HepG2 (cell line): ENCODE data around the gene CFAP210. TPM values are rescaled to one million over a fixed set of nuclear protein-coding genes. Genes with fewer than 3 reads are reported as not detected.

Experiments
- ESRRA ChIP-seq: sonication (generic); formaldehyde crosslinking; IDR thresholded peaks from 2 replicates; pipeline ENCODE4 v1.5.1; 2020; ENCODE audit warnings: mild to moderate bottlenecking, low read depth, missing genetic modification reagents
- HIVEP1 ChIP-seq: sonication (generic); formaldehyde crosslinking; IDR thresholded peaks from 2 replicates; pipeline ENCODE4 v1.4.0; 2020; ENCODE audit warnings: mild to moderate bottlenecking, missing genetic modification reagents
- HMG20A ChIP-seq: IDR thresholded peaks from 2 replicates; pipeline ENCODE4 v1.6.1; 2016; ENCODE audit warnings: borderline replicate concordance
- HOXA3 ChIP-seq: sonication (generic); formaldehyde crosslinking; IDR thresholded peaks from 2 replicates; pipeline ENCODE4 v1.5.0; 2020; ENCODE audit warnings: missing genetic modification reagents
- KMT2B ChIP-seq: IDR thresholded peaks from 2 replicates; pipeline ENCODE4 v1.6.1; 2016; ENCODE audit warnings: missing genetic modification reagents, missing compliant biosample characterization
- MED13 ChIP-seq: sonication (generic); formaldehyde crosslinking; IDR thresholded peaks from 2 replicates; pipeline ENCODE4 v1.5.0; 2020; ENCODE audit warnings: missing genetic modification reagents
- MLLT10 ChIP-seq: sonication (generic); formaldehyde crosslinking; IDR thresholded peaks from 2 replicates; pipeline ENCODE4 v1.4.0; 2020; ENCODE audit warnings: missing genetic modification reagents
- NONO ChIP-seq, 2 experiments: fragments of 450-650 bp in 1 of 2; sonication (generic) in 1 of 2; formaldehyde crosslinking in 1 of 2; IDR thresholded peaks in 1 of 2; conservative IDR thresholded peaks in 1 of 2; 2 replicates each; pipeline versions ENCODE4 v1.6.1 to v1.8.0; 2017 to 2022; ENCODE audit warnings: mild to moderate bottlenecking in 1 of 2, missing genetic modification reagents in 1 of 2, moderate library complexity in 1 of 2
- ZBTB10 ChIP-seq: sonication (generic); formaldehyde crosslinking; IDR thresholded peaks from 2 replicates; pipeline ENCODE4 v1.4.0; 2020; ENCODE audit warnings: missing genetic modification reagents, borderline replicate concordance
- ZBTB21 ChIP-seq: sonication (generic); formaldehyde crosslinking; IDR thresholded peaks from 2 replicates; pipeline ENCODE4 v1.4.0; 2020; ENCODE audit warnings: missing genetic modification reagents
- ZKSCAN1 ChIP-seq: fragments of 150-350 bp; IDR thresholded peaks from 2 replicates; pipeline ENCODE4 v1.6.1; 2014; ENCODE audit warnings: low read length
- ZNF234 ChIP-seq: sonication (generic); formaldehyde crosslinking; conservative IDR thresholded peaks from 2 replicates; pipeline ENCODE4 v1.5.1; 2020; ENCODE audit warnings: mild to moderate bottlenecking, missing genetic modification reagents
- ZNF510 ChIP-seq: sonication (generic); formaldehyde crosslinking; IDR thresholded peaks from 2 replicates; pipeline ENCODE4 v1.4.0; 2020; ENCODE audit warnings: low read depth, mild to moderate bottlenecking, missing genetic modification reagents
- ZNF557 ChIP-seq: sonication (generic); formaldehyde crosslinking; IDR thresholded peaks from 2 replicates; pipeline ENCODE4 v1.4.0; 2020; ENCODE audit warnings: missing genetic modification reagents
- ZNF792 ChIP-seq: IDR thresholded peaks from 2 replicates; pipeline ENCODE4 v1.6.1; 2016
- ZSCAN21 ChIP-seq: sonication (generic); formaldehyde crosslinking; IDR thresholded peaks from 2 replicates; pipeline ENCODE4 v1.8.0; 2022; ENCODE audit warnings: mild to moderate bottlenecking, missing genetic modification reagents, moderate library complexity, borderline replicate concordance
- ZXDC ChIP-seq: sonication (generic); formaldehyde crosslinking; IDR thresholded peaks from 2 replicates; pipeline ENCODE4 v1.5.0; 2020; ENCODE audit warnings: mild to moderate bottlenecking, missing genetic modification reagents
- polyA plus RNA-seq, 8 experiments: library from polyadenylated mRNA; depleted of rRNA in 3 of 8; stranded (reverse) in 7 of 8; unstranded in 1 of 8; fragments of >200 nt; fragmentation: Illumina TruSeq in 4 of 8; extraction: Trizol in 4 of 8; gene quantifications; 2 replicates each; pipeline versions ENCODE4 v1.2.1 to v1.2.3, GENCODE V29; 2011 to 2016; ENCODE audit warnings: low read depth in 4 of 8, missing spikeins in 1 of 8, mixed read lengths in 1 of 8; ENCODE audit not compliant: insufficient read depth in 1 of 8
- total RNA-seq, 5 experiments: library from RNA; depleted of rRNA; stranded (reverse); fragments of >200 nt; fragmentation: Illumina TruSeq; extraction: Trizol; gene quantifications; 2 replicates each; pipeline ENCODE4 v1.2.3, GENCODE V29; 2016; ENCODE audit warnings: low read depth in 1 of 5
- TF ChIP-seq, protein P1 (sequence below): sonication (generic); formaldehyde crosslinking; conservative IDR thresholded peaks from 2 replicates; pipeline ENCODE4 v1.8.0; 2022; ENCODE audit warnings: low read depth, missing genetic modification reagents
- TF ChIP-seq, protein P2 (sequence below): sonication (generic); formaldehyde crosslinking; conservative IDR thresholded peaks from 2 replicates; pipeline ENCODE4 v1.8.0; 2022; ENCODE audit warnings: missing genetic modification reagents
- TF ChIP-seq, protein P3 (sequence below): sonication (generic); formaldehyde crosslinking; IDR thresholded peaks from 2 replicates; pipeline ENCODE4 v1.4.0; 2020; ENCODE audit warnings: missing genetic modification reagents

The CFAP210 gene
- total and polyA plus RNA-seq, 2 of the 13 experiments (the other 11 are each of a cell fraction or from before 2014, with no cell fraction given) = 0.18 TPM; not detected in 1

DNA sequence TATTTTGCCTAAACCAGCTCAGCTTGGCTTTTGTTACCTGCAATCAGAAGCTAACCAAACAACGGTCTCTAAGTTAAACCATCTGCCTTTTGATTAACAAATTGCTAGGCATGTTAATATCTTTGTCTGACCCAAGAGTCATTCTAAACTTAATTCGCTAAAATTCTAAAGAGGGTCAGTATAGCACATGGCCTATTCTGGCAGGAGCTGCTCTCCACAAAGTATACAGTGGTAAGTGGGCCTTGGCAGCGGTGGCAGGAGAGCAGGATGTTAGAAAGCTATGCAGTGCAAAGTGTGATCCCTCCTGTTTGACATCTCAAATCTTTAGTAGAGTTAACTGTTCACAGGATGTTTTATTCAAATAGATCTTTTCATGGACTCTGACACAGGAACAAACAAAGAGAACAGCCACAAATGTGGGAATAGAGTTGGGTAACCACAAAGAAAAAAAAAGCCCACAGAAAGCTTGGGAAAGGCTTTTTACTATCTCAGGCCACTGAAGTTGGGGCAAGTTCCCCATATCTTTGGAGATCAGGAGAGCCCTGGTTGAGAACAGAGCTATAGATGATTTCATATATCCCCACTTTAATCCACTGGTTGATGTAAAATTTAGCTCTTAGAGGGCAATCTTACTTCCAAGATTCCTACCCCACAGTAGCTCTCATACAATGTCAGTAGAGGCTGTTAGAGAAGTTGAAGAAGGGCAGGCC is 10.6 kb downstream of the CFAP210 start (continued):
- TF ChIP-seq, protein P1, sequence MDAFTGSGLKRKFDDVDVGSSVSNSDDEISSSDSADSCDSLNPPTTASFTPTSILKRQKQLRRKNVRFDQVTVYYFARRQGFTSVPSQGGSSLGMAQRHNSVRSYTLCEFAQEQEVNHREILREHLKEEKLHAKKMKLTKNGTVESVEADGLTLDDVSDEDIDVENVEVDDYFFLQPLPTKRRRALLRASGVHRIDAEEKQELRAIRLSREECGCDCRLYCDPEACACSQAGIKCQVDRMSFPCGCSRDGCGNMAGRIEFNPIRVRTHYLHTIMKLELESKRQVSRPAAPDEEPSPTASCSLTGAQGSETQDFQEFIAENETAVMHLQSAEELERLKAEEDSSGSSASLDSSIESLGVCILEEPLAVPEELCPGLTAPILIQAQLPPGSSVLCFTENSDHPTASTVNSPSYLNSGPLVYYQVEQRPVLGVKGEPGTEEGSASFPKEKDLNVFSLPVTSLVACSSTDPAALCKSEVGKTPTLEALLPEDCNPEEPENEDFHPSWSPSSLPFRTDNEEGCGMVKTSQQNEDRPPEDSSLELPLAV (CRISPR knock-in tag) = no peak
- TF ChIP-seq ESRRA (peak; percentile 41; the same call in 1 of the 2 replicates), MED13 (CRISPR knock-in tag) (no peak), HIVEP1 (CRISPR knock-in tag) (no peak), ZNF557 (CRISPR knock-in tag) (no peak), NONO (IDR thresholded peaks at IDR 0.05) (no peak), NONO (CRISPR knock-in tag; conservative IDR thresholded peaks at IDR 0.05) (no peak; the same call in 1 of the 2 replicates), ZBTB21 (no peak; the same call in 1 of the 2 replicates), ZBTB10 (CRISPR knock-in tag) (no peak), ZNF510 (no peak), ZNF792 (peak; percentile 93), ZXDC (CRISPR knock-in tag) (no peak), ZSCAN21 (CRISPR knock-in tag) (no peak), HMG20A (peak; percentile 85; the same call in 1 of the 2 replicates), ZKSCAN1 (no peak), KMT2B (CRISPR knock-in tag) (peak; percentile 73), MLLT10 (CRISPR knock-in tag) (no peak), ZNF234 (CRISPR knock-in tag) (no peak), HOXA3 (peak; percentile 42; the same call in 1 of the 2 replicates)
- TF ChIP-seq, protein P2, sequence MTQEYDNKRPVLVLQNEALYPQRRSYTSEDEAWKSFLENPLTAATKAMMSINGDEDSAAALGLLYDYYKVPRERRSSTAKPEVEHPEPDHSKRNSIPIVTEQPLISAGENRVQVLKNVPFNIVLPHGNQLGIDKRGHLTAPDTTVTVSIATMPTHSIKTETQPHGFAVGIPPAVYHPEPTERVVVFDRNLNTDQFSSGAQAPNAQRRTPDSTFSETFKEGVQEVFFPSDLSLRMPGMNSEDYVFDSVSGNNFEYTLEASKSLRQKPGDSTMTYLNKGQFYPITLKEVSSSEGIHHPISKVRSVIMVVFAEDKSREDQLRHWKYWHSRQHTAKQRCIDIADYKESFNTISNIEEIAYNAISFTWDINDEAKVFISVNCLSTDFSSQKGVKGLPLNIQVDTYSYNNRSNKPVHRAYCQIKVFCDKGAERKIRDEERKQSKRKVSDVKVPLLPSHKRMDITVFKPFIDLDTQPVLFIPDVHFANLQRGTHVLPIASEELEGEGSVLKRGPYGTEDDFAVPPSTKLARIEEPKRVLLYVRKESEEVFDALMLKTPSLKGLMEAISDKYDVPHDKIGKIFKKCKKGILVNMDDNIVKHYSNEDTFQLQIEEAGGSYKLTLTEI (CRISPR knock-in tag) = no peak
- TF ChIP-seq, protein P3, sequence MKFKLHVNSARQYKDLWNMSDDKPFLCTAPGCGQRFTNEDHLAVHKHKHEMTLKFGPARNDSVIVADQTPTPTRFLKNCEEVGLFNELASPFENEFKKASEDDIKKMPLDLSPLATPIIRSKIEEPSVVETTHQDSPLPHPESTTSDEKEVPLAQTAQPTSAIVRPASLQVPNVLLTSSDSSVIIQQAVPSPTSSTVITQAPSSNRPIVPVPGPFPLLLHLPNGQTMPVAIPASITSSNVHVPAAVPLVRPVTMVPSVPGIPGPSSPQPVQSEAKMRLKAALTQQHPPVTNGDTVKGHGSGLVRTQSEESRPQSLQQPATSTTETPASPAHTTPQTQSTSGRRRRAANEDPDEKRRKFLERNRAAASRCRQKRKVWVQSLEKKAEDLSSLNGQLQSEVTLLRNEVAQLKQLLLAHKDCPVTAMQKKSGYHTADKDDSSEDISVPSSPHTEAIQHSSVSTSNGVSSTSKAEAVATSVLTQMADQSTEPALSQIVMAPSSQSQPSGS = peak; percentile 64; the same call in 1 of the 2 replicates
